H1 (cell line): ENCODE results near the gene FAR2. TPM values are rescaled to one million over a fixed set of nuclear protein-coding genes. Genes with fewer than 3 reads are reported as not detected.
"Not testable (repeated sequence)": the region's sequence is repeated elsewhere in the genome, so short reads cannot be mapped to it uniquely, and the experiment has no call there.

Experiments used
- CTCF ChIA-PET: fragments of 300-600 bp; sonication (Branson Sonifier 250); formaldehyde crosslinking; loops from one replicate; lab custom pipeline; 2021; ENCODE audit not compliant: partially characterized antibody; lab: Charles Lee
- POLR2A ChIA-PET: fragments of 300-600 bp; sonication (Branson Sonifier 250); formaldehyde crosslinking; loops from one replicate; lab custom pipeline; 2021; ENCODE audit warnings: inconsistent platforms; ENCODE audit not compliant: partially characterized antibody; lab: Charles Lee
- DNase-seq, 2 experiments: peaks; one replicate each; pipeline versions ENCODE4 v3.0.0 to v3.0.0-alpha.2; 2010 to 2022; ENCODE audit warnings: low spot score in 2 of 2, low read depth in 1 of 2, mixed read lengths in 1 of 2
- FAIRE-seq: peaks from 2 replicates; lab custom pipeline; 2011; peaks lifted over from hg19 to GRCh38; lab: Jason Lieb, UNC
- H2AFZ ChIP-seq: 2 replicates; pipeline ENCODE4 v1.8.1; 2012; ENCODE audit warnings: low read length, inconsistent platforms
- H2AK5ac ChIP-seq: 2 replicates; pipeline ENCODE4 v1.6.1; 2013; ENCODE audit warnings: low read depth, low read length
- H2BK120ac ChIP-seq: replicated peaks from 2 replicates; pipeline ENCODE3; 2013; ENCODE audit warnings: low read depth, low read length, inconsistent platforms
- H2BK12ac ChIP-seq: 2 replicates; pipeline ENCODE4 v1.6.1; 2013; ENCODE audit warnings: low read depth, low read length
- H2BK15ac ChIP-seq: 2 replicates; pipeline ENCODE4 v1.6.1; 2013; ENCODE audit warnings: low read length
- H2BK20ac ChIP-seq: 2 replicates; pipeline ENCODE4 v1.6.1; 2013; ENCODE audit warnings: low read length
- H2BK5ac ChIP-seq: 2 replicates; pipeline ENCODE4 v1.6.1; 2013; ENCODE audit warnings: low read depth, low read length
- H3K14ac ChIP-seq: 2 replicates; pipeline ENCODE4 v1.6.1; 2013; ENCODE audit warnings: inconsistent platforms; ENCODE audit not compliant: insufficient read length
- H3K18ac ChIP-seq: 2 replicates; pipeline ENCODE4 v1.6.1; 2013; ENCODE audit warnings: low read length; ENCODE audit errors: extremely low read depth
- H3K23ac ChIP-seq: 2 replicates; pipeline ENCODE4 v1.6.1; 2013; ENCODE audit warnings: inconsistent platforms; ENCODE audit not compliant: insufficient read length
- H3K23me2 ChIP-seq: 2 replicates; pipeline ENCODE4 v1.6.1; 2013; ENCODE audit warnings: low read depth, low read length
- H3K27ac ChIP-seq: 2 replicates; pipeline ENCODE4 v1.6.1; 2011; ENCODE audit warnings: low read depth, low read length, inconsistent platforms
- H3K27me3 ChIP-seq, 4 experiments: replicated peaks in 1 of 4; 1 replicate in 1 of 4; 2 replicates in 3 of 4; pipeline versions ENCODE4 v1.6.1 to v1.8.1; 2011 to 2013; ENCODE audit warnings: low read length in 3 of 4, mild to moderate bottlenecking in 3 of 4, inconsistent platforms in 2 of 4, mixed read lengths in 2 of 4, moderate library complexity in 1 of 4; ENCODE audit not compliant: control insufficient read depth in 3 of 4, insufficient read depth in 3 of 4; ENCODE audit errors: extremely low read depth in 1 of 4
- H3K36me3 ChIP-seq, 4 experiments: 2 replicates each; pipeline versions ENCODE4 v1.6.1 to v1.8.1; 2011 to 2013; ENCODE audit warnings: mild to moderate bottlenecking in 4 of 4, low read length in 3 of 4, moderate library complexity in 2 of 4, control low read depth in 1 of 4, inconsistent platforms in 1 of 4; ENCODE audit not compliant: insufficient read depth in 4 of 4, control insufficient read depth in 2 of 4
- H3K4ac ChIP-seq: replicated peaks from 2 replicates; pipeline ENCODE3; 2013; ENCODE audit warnings: low read length, low read depth, mixed read lengths, inconsistent platforms; ENCODE audit not compliant: insufficient read length
- H3K4me1 ChIP-seq, 4 experiments: replicated peaks in 1 of 4; 1 replicate in 1 of 4; 2 replicates in 3 of 4; pipeline versions ENCODE4 v1.6.1 to v1.8.1; 2011 to 2013; ENCODE audit warnings: low read length in 3 of 4, inconsistent platforms in 2 of 4, mixed read lengths in 1 of 4; ENCODE audit not compliant: insufficient read depth in 4 of 4, control insufficient read depth in 3 of 4
- H3K4me2 ChIP-seq, 2 experiments: 2 replicates each; pipeline versions ENCODE4 v1.6.1 to v1.8.1; 2011 to 2013; ENCODE audit warnings: low read depth in 2 of 2, low read length in 2 of 2, control low read depth in 1 of 2, inconsistent platforms in 1 of 2, mild to moderate bottlenecking in 1 of 2; ENCODE audit not compliant: insufficient read depth in 1 of 2
- H3K4me3 ChIP-seq, 4 experiments: fragments of 200-600, 300-600 bp in 1 of 4; sonication (generic), shearing (Covaris generic), sonication (Bioruptor Twin) in 1 of 4; 2 replicates each; pipeline versions ENCODE4 v1.5.1 to v1.8.1; 2011 to 2016; ENCODE audit warnings: low read length in 4 of 4, low read depth in 3 of 4, control low read depth in 2 of 4, inconsistent platforms in 2 of 4, mild to moderate bottlenecking in 2 of 4, mixed read lengths in 1 of 4, moderate library complexity in 1 of 4; ENCODE audit not compliant: insufficient read depth in 2 of 4; ENCODE audit errors: extremely low read depth in 1 of 4
- H3K56ac ChIP-seq: replicated peaks from 2 replicates; pipeline ENCODE3; 2013; ENCODE audit warnings: low read depth, mild to moderate bottlenecking, mixed read lengths, low read length, inconsistent platforms; ENCODE audit not compliant: insufficient read length
- H3K79me1 ChIP-seq: 2 replicates; pipeline ENCODE4 v1.6.1; 2013; ENCODE audit warnings: low read depth, low read length, control low read depth
- H3K79me2 ChIP-seq, 2 experiments: 2 replicates each; pipeline versions ENCODE4 v1.6.1 to v1.8.1; 2012 to 2013; ENCODE audit warnings: low read length in 2 of 2, mild to moderate bottlenecking in 2 of 2, inconsistent platforms in 1 of 2; ENCODE audit not compliant: insufficient read depth in 2 of 2, control insufficient read depth in 1 of 2
- H3K9ac ChIP-seq, 4 experiments: replicated peaks in 1 of 4; 1 replicate in 1 of 4; 2 replicates in 3 of 4; pipeline versions ENCODE4 v1.6.1 to v1.8.1; 2011 to 2013; ENCODE audit warnings: low read depth in 3 of 4, low read length in 3 of 4, control low read depth in 2 of 4, mild to moderate bottlenecking in 2 of 4, moderate library complexity in 2 of 4, inconsistent platforms in 1 of 4; ENCODE audit errors: extremely low read depth in 1 of 4
- H3K9me3 ChIP-seq, 2 experiments: 2 replicates each; pipeline versions ENCODE4 v1.6.1 to v1.8.1; 2012 to 2013; ENCODE audit warnings: mild to moderate bottlenecking in 2 of 2, moderate library complexity in 2 of 2, control low read depth in 1 of 2, inconsistent platforms in 1 of 2, low read depth in 1 of 2, low read length in 1 of 2, mixed read lengths in 1 of 2; ENCODE audit not compliant: insufficient read depth in 2 of 2
- H4K20me1 ChIP-seq, 2 experiments: replicated peaks in 1 of 2; 2 replicates each; pipeline versions ENCODE3 to v1.8.1; 2011 to 2013; ENCODE audit warnings: inconsistent platforms in 2 of 2, low read length in 2 of 2, mild to moderate bottlenecking in 1 of 2; ENCODE audit not compliant: insufficient read depth in 2 of 2, control insufficient read depth in 1 of 2
- H4K5ac ChIP-seq: 2 replicates; pipeline ENCODE4 v1.6.1; 2013; ENCODE audit warnings: low read length, low read depth, mixed read lengths, inconsistent platforms; ENCODE audit not compliant: insufficient read length
- H4K8ac ChIP-seq: 2 replicates; pipeline ENCODE4 v1.8.0; 2013; ENCODE audit warnings: mild to moderate bottlenecking, moderate library complexity, low read length, inconsistent platforms; ENCODE audit not compliant: insufficient read depth; ENCODE audit errors: extremely low read depth
- H4K91ac ChIP-seq: replicated peaks from 2 replicates; pipeline ENCODE3; 2013; ENCODE audit warnings: low read length, mixed read lengths, inconsistent platforms; ENCODE audit not compliant: insufficient read length
- SP2 ChIP-seq: IDR thresholded peaks from 2 replicates; pipeline ENCODE4 v1.6.1; 2012; ENCODE audit warnings: mild to moderate bottlenecking, low read length, inconsistent platforms
- TAF7 ChIP-seq: optimal IDR thresholded peaks from 2 replicates; pipeline ENCODE3; 2011; ENCODE audit warnings: low read depth, mild to moderate bottlenecking, inconsistent platforms, low read length, moderate library complexity, borderline replicate concordance
- WGBS, 2 experiments: shearing (Covaris generic) in 1 of 2; methylation state at CpG; one replicate each; pipeline versions ENCODE4 v1.1.6 to v1.1.7; 2013 to 2015; ENCODE audit warnings: low lambda C conversion rate in 2 of 2, mixed read lengths in 2 of 2, inconsistent platforms in 1 of 2, low coverage in 1 of 2, missing lambda C conversion rate in 1 of 2; ENCODE audit not compliant: insufficient replicate concordance in 2 of 2, insufficient coverage in 1 of 2, insufficient read length in 1 of 2; ENCODE audit errors: extremely low coverage in 1 of 2, missing lambda C conversion rate in 1 of 2; 5-methylcytosine and 5-hydroxymethylcytosine counted together
- polyA plus RNA-seq, 7 experiments: library from polyadenylated mRNA; depleted of rRNA in 3 of 7; stranded (reverse) in 5 of 7; unstranded in 2 of 7; fragments of >200 nt in 5 of 7; fragments of 200-250 nt in 2 of 7; gene quantifications; 1 replicate in 5 of 7; 2 replicates in 1 of 7; 4 replicates in 1 of 7; pipeline versions ENCODE4 v1.2.1 to v1.2.3, GENCODE V29; 2011 to 2013; ENCODE audit warnings: missing spikeins in 2 of 7, mixed read lengths in 2 of 7
- total RNA-seq: library from RNA; stranded (reverse); fragmentation: NEBNext Ultra II Directional; extraction: Animal tissue kit (Norgen Biotek cat#: 25700); gene quantifications from 2 replicates; pipeline ENCODE4 v1.2.1, GENCODE V29; 2021

FAR2 gene
- total and polyA plus RNA-seq, 2 of the 8 experiments (the other 6 are each of a cell fraction or from before 2014, with no cell fraction given): 24.0 to 24.1 TPM

- TF ChIP-seq TAF7 (no peak), SP2 (no peak)
Observed at GRCh38 chr12:29176941-29177340, 27.9 kb downstream of the FAR2 start (continued).

DNA sequence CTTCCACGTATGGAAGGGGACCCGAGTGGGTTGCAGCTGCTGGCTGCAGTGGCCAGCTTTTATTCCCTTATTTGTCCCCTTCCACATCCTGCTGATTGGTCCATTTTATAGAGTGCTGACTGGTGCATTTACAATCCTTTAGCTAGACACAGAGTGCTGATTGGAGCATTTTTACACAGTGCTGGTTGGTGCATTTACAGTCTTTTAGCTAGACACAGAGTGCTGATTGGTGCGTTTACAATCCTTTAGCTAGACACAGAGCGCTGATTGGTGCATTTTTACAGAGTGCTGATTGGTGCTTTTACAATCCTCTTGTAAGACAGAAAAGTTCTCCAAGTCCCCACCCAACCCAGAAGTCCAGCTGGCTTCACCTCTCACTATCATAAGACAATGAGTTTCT, 33.2 kb downstream of the FAR2 start:
- FAIRE-seq, H3K23ac ChIP-seq, H3K79me2 ChIP-seq, H2BK15ac ChIP-seq, H3K23me2 ChIP-seq, H2AFZ ChIP-seq, DNase-seq, H2AK5ac ChIP-seq, H3K9me3 ChIP-seq, H4K91ac ChIP-seq, H3K14ac ChIP-seq, H3K9ac ChIP-seq, H2BK12ac ChIP-seq, H3K36me3 ChIP-seq, H3K4me2 ChIP-seq, H4K5ac ChIP-seq, H3K4me3 ChIP-seq, H3K4ac ChIP-seq, POLR2A ChIA-PET, H3K27ac ChIP-seq, H3K18ac ChIP-seq, H3K27me3 ChIP-seq, H3K56ac ChIP-seq, H3K4me1 ChIP-seq, H3K79me1 ChIP-seq, H2BK5ac ChIP-seq, H4K8ac ChIP-seq, H2BK120ac ChIP-seq, H2BK20ac ChIP-seq, H4K20me1 ChIP-seq: not testable (repeated sequence)
- CTCF ChIA-PET: interaction anchor here (0.7 kb wide), 1 partner anchor 116 kb away, joined by 3 read pairs; no protein-coding TSS in a partner anchor
- WGBS, 2 experiments: 96% methylated on average over 4 of the region's 4 CpGs; no CpG with 5 or more reads in 1 of the 2 experiments
